ENCODE results near the gene ITFG1.
"Not testable (repeated sequence)": the region's sequence is repeated elsewhere in the genome, so short reads cannot be mapped to it uniquely, and the experiment has no call there.

Gene ITFG1

DNA sequence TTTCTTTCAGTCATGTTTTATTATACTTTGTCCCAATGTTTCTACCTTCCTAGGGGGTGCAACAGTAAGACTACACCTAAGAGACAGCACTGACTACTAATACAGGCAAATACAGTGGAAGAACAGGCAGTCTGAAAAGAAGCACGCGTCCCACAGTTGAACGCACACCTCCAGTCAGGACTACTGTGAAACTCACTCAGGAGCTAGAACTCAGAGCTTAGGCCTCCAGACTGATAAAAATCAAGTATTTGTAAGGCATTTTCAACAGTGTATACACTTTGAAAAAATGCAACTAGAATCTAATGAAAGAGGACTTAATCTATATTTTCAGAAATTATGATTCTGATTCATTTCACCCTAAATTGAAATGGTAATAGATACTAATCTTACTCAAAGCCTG is 14.4 kb downstream of the ITFG1 start:
- TF ChIP-seq CTCF (IDR thresholded peaks at IDR 0.05; ENCODE audit: low read depth, low read length) (no peak), POLR2A (IDR thresholded peaks at IDR 0.05; ENCODE audit: extremely low read depth, insufficient read length) (no peak), MYC (IDR thresholded peaks at IDR 0.05; ENCODE audit: low read depth, low read length) (no peak)
- TF ChIP-seq, protein P1, sequence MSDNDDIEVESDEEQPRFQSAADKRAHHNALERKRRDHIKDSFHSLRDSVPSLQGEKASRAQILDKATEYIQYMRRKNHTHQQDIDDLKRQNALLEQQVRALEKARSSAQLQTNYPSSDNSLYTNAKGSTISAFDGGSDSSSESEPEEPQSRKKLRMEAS (IDR thresholded peaks at IDR 0.05; ENCODE audit: low read depth, low read length) = no peak
- DNase-seq (ENCODE audit: low read depth) = no peak
- H3K4me3 ChIP-seq (ENCODE audit: low read depth, low read length) = no peak overlapping the region

DNA sequence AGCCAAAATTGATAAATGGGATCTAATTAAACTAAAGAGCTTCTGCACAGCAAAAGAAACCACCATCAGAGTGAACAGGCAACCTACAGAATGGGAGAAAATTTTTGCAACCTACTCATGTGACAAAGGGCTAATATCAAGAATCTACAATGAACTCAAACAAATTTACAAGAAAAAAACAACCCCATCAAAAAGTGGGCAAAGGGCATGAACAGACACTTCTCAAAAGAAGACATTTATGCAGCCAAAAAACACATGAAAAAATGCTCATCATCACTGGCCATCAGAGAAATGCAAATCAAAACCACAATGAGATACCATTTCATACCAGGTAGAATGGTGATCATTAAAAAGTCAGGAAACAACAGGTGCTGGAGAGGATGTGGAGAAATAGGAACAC is 18.0 kb downstream of the ITFG1 start:
- H3K4me3 ChIP-seq (ENCODE audit: low read depth, low read length); DNase-seq (ENCODE audit: low read depth): not testable (repeated sequence)

GRCh38 chr16:47440066-47440465 is 20.8 kb downstream of the ITFG1 start:
- H3K4me3 ChIP-seq (ENCODE audit: low read depth, low read length); DNase-seq (ENCODE audit: low read depth): not testable (repeated sequence)

DNA sequence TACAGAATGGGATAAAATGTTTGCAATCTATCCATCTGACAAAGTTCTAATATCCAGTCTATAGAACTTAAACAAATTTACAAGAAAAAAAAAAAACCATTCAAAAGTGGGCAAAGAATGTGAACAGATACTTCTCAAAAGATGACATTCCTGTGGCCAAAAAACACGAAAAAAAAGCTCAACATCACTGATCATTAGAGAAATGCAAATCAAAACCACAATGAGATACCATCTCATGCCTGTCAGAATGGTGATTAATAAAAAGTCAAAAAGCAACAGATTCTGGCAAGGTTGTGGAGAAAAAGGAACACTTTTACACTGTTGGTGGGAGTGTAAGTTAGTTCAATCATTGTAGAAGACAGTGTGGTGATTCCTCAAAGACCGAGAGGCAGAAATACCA is 26.6 kb downstream of the ITFG1 start:
- not testable (repeated sequence) for H3K4me3 ChIP-seq (ENCODE audit: low read depth, low read length); DNase-seq (ENCODE audit: low read depth)

DNA sequence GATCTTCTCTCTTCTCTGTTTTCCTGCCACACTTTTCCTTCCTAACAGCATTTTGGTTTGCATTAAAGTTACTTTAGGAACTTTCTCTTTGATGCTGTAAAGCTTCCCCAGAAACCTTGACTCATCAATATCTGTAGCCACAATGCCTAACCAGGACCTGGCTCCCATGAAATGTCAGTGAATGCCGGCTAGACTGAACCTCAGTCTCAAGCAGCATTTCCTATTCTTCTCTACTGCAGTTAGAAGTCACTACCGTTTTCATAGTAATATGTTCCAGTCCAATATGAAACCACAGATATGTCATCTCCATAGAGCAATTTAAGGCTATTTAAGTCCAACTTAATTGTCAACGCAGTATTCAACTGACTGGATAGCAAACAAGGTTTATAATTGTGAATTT is 28.9 kb downstream of the ITFG1 start:
- TF ChIP-seq CTCF (IDR thresholded peaks at IDR 0.05; ENCODE audit: low read depth, low read length) (no peak), MYC (IDR thresholded peaks at IDR 0.05; ENCODE audit: low read depth, low read length) (no peak), POLR2A (IDR thresholded peaks at IDR 0.05; ENCODE audit: extremely low read depth, insufficient read length) (no peak)
- no peak overlapping the region for H3K4me3 ChIP-seq (ENCODE audit: low read depth, low read length)
- DNase-seq (ENCODE audit: low read depth) = no peak

GRCh38 chr16:47426806-47427205 is 34.1 kb downstream of the ITFG1 start:
- no peak for TF ChIP-seq CTCF (IDR thresholded peaks at IDR 0.05; ENCODE audit: low read depth, low read length)
- TF ChIP-seq, protein P1 (IDR thresholded peaks at IDR 0.05; ENCODE audit: low read depth, low read length) = no peak
- TF ChIP-seq MYC (IDR thresholded peaks at IDR 0.05; ENCODE audit: low read depth, low read length) = no peak
- no peak for TF ChIP-seq POLR2A (IDR thresholded peaks at IDR 0.05; ENCODE audit: extremely low read depth, insufficient read length)
- H3K4me3 ChIP-seq (ENCODE audit: low read depth, low read length) = no peak overlapping the region
- DNase-seq (ENCODE audit: low read depth) = no peak

- H3K4me3 ChIP-seq (ENCODE audit: low read depth, low read length) = no peak overlapping the region
- no peak for TF ChIP-seq POLR2A (IDR thresholded peaks at IDR 0.05; ENCODE audit: extremely low read depth, insufficient read length)
- DNase-seq (ENCODE audit: low read depth) = no peak
These were observed 36.0 kb downstream of the ITFG1 start for GRCh38 chr16:47424846-47425245.

DNA sequence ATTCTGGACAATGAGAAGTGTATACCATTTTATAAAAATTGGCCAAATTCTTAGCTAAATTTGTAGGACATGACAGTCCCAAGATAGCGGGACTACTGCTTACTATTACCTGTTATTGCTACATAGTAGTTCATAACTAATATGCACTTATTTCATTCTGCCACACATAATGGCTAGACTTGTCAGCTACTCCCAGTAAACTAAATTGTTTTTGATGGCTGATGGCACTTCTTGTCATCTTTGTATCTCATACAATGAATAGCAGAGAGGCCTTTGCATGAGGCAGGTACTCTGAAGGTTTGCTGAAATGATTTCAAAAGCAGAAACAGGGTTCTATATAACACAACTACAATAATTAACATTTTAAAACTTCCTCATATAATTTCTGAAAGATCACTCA is 44.0 kb downstream of the ITFG1 start:
- no peak overlapping the region for H3K4me3 ChIP-seq (ENCODE audit: low read depth, low read length)
- TF ChIP-seq MYC (IDR thresholded peaks at IDR 0.05; ENCODE audit: low read depth, low read length) = no peak
- no peak for DNase-seq (ENCODE audit: low read depth)

DNA sequence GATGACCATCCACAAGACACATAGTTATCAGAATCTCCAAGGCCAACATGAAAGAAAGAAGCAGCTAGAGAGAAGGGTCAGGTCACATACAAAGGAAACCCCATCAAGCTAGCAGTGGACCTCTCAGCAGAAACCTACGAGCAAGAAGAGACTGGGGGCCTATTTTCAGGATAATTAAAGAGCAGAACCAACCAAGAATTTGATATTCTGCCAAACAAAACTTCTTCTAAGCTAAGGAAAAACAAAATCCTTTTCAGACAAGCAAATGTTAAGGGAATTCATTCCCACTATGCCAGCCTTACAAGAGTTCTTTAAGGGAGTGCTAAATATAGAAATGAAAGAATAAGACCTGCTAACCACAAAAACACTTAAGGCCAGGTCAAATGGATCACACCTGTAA is 47.8 kb downstream of the ITFG1 start:
- DNase-seq (ENCODE audit: low read depth) = no peak
- no peak overlapping the region for H3K4me3 ChIP-seq (ENCODE audit: low read depth, low read length)
- TF ChIP-seq, protein P1 (IDR thresholded peaks at IDR 0.05; ENCODE audit: low read depth, low read length) = no peak
- TF ChIP-seq POLR2A (IDR thresholded peaks at IDR 0.05; ENCODE audit: extremely low read depth, insufficient read length) (no peak), CTCF (IDR thresholded peaks at IDR 0.05; ENCODE audit: low read depth, low read length) (no peak), MYC (IDR thresholded peaks at IDR 0.05; ENCODE audit: low read depth, low read length) (no peak)
